ENCODE data around the gene RELB.
"Not testable (repeated sequence)": the region's sequence is repeated elsewhere in the genome, so short reads cannot be mapped to it uniquely, and the experiment has no call there.

Gene RELB

GRCh38 chr19:44968670-44969069, 32.6 kb upstream of the RELB start:
- ATAC-seq, result no peak
- TF ChIP-seq OSR1 (CRISPR knock-in tag; IDR thresholded peaks at IDR 0.05) (no peak), ZNF8 (CRISPR knock-in tag; IDR thresholded peaks at IDR 0.05) (no peak), ESRRG (CRISPR knock-in tag; IDR thresholded peaks at IDR 0.05) (no peak), CSDC2 (CRISPR knock-in tag; IDR thresholded peaks at IDR 0.05) (no peak), ISL1 (CRISPR knock-in tag; IDR thresholded peaks at IDR 0.05) (no peak), ZNF565 (CRISPR knock-in tag; conservative IDR thresholded peaks at IDR 0.05; ENCODE audit: low read depth) (no peak), SNAI2 (CRISPR knock-in tag; IDR thresholded peaks at IDR 0.05) (no peak), BACH2 (CRISPR knock-in tag; IDR thresholded peaks at IDR 0.05; ENCODE audit: borderline replicate concordance) (no peak), ZNF70 (CRISPR knock-in tag; IDR thresholded peaks at IDR 0.05) (no peak), CSRNP3 (CRISPR knock-in tag; IDR thresholded peaks at IDR 0.05) (no peak), ZFP3 (CRISPR knock-in tag; IDR thresholded peaks at IDR 0.05) (no peak)

DNA sequence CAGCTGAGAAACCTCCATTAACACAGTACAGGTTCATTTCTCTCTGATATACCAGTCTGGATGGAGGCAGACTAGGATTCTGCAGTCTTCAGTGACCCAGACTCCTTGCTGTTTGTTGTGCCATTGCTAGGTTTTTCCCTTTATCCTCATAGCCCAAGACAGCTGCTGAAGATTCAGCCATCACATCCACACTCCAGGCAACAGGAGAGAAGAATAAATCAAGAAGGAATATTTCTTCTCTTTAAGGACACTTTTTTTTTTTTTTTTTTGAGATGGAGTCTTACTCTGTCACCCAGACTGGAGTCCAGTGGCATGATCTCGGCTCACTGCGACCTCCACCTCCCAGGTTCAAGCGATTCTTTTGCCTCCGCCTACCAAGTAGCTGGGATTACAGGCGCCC, 31.8 kb upstream of the RELB start:
- ATAC-seq, result no peak
- TF ChIP-seq POU6F1 (CRISPR knock-in tag; IDR thresholded peaks at IDR 0.05; ENCODE audit: borderline replicate concordance, low read depth), result no peak
- TF ChIP-seq ZNF565 (CRISPR knock-in tag; conservative IDR thresholded peaks at IDR 0.05; ENCODE audit: low read depth), result no peak
- TF ChIP-seq, protein P1, sequence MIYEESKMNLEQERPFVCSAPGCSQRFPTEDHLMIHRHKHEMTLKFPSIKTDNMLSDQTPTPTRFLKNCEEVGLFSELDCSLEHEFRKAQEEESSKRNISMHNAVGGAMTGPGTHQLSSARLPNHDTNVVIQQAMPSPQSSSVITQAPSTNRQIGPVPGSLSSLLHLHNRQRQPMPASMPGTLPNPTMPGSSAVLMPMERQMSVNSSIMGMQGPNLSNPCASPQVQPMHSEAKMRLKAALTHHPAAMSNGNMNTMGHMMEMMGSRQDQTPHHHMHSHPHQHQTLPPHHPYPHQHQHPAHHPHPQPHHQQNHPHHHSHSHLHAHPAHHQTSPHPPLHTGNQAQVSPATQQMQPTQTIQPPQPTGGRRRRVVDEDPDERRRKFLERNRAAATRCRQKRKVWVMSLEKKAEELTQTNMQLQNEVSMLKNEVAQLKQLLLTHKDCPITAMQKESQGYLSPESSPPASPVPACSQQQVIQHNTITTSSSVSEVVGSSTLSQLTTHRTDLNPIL (CRISPR knock-in tag; IDR thresholded peaks at IDR 0.05; ENCODE audit: low read depth), result no peak
- TF ChIP-seq RARB (CRISPR knock-in tag; IDR thresholded peaks at IDR 0.05), result no peak
- TF ChIP-seq TCF4 (CRISPR knock-in tag; IDR thresholded peaks at IDR 0.05; ENCODE audit: borderline replicate concordance), result no peak
- no peak for TF ChIP-seq OSR1 (CRISPR knock-in tag; IDR thresholded peaks at IDR 0.05)
- TF ChIP-seq PATZ1 (CRISPR knock-in tag; IDR thresholded peaks at IDR 0.05; ENCODE audit: borderline replicate concordance), result no peak
- no peak for TF ChIP-seq CSDC2 (CRISPR knock-in tag; IDR thresholded peaks at IDR 0.05)
- TF ChIP-seq ZFP30 (CRISPR knock-in tag; IDR thresholded peaks at IDR 0.05), result no peak
- no peak for TF ChIP-seq ZFP3 (CRISPR knock-in tag; IDR thresholded peaks at IDR 0.05)
- no peak for TF ChIP-seq ESRRG (CRISPR knock-in tag; IDR thresholded peaks at IDR 0.05)
- TF ChIP-seq ZNF8 (CRISPR knock-in tag; IDR thresholded peaks at IDR 0.05), result no peak
- no peak for TF ChIP-seq BACH2 (CRISPR knock-in tag; IDR thresholded peaks at IDR 0.05; ENCODE audit: borderline replicate concordance)
- TF ChIP-seq TOX (CRISPR knock-in tag; IDR thresholded peaks at IDR 0.05; ENCODE audit: borderline replicate concordance), result no peak
- TF ChIP-seq ZNF70 (CRISPR knock-in tag; IDR thresholded peaks at IDR 0.05), result no peak

DNA sequence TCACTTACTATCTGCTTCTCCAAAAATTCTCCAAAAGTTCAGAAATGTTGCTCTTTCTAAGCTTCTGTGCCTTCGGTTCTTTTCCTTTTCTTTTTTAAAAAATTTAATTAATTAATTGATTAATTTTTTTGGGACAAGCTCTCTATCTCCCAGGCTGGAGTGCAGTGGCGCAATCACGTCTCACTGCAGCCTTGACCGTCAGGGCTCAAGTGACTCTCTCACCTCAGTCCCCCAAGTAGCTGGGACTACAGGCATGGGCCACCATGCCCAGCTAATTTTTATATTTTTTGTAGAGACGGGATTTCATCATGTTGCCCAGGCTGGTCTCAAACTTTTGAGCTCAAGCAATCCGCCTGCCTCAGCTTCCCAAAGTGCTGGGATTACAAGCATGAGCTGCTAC, 29.8 kb upstream of the RELB start:
- ATAC-seq, result not testable (repeated sequence)

- ATAC-seq, result no peak
- TF ChIP-seq CSDC2 (CRISPR knock-in tag; IDR thresholded peaks at IDR 0.05) (no peak), PATZ1 (CRISPR knock-in tag; IDR thresholded peaks at IDR 0.05; ENCODE audit: borderline replicate concordance) (no peak), ARNTL (CRISPR knock-in tag; IDR thresholded peaks at IDR 0.05; ENCODE audit: borderline replicate concordance, low read depth) (no peak), TCF4 (CRISPR knock-in tag; IDR thresholded peaks at IDR 0.05; ENCODE audit: borderline replicate concordance) (no peak), ZNF70 (CRISPR knock-in tag; IDR thresholded peaks at IDR 0.05) (no peak), RARB (CRISPR knock-in tag; IDR thresholded peaks at IDR 0.05) (no peak), ZNF565 (CRISPR knock-in tag; conservative IDR thresholded peaks at IDR 0.05; ENCODE audit: low read depth) (no peak), ZC3H10 (CRISPR knock-in tag; IDR thresholded peaks at IDR 0.05) (no peak), ZNF8 (CRISPR knock-in tag; IDR thresholded peaks at IDR 0.05) (no peak), PPARA (CRISPR knock-in tag; IDR thresholded peaks at IDR 0.05; ENCODE audit: borderline replicate concordance) (no peak), BACH2 (CRISPR knock-in tag; IDR thresholded peaks at IDR 0.05; ENCODE audit: borderline replicate concordance) (no peak), ZFP30 (CRISPR knock-in tag; IDR thresholded peaks at IDR 0.05) (no peak), GLIS3 (CRISPR knock-in tag; IDR thresholded peaks at IDR 0.05) (no peak)
- TF ChIP-seq, protein P2, sequence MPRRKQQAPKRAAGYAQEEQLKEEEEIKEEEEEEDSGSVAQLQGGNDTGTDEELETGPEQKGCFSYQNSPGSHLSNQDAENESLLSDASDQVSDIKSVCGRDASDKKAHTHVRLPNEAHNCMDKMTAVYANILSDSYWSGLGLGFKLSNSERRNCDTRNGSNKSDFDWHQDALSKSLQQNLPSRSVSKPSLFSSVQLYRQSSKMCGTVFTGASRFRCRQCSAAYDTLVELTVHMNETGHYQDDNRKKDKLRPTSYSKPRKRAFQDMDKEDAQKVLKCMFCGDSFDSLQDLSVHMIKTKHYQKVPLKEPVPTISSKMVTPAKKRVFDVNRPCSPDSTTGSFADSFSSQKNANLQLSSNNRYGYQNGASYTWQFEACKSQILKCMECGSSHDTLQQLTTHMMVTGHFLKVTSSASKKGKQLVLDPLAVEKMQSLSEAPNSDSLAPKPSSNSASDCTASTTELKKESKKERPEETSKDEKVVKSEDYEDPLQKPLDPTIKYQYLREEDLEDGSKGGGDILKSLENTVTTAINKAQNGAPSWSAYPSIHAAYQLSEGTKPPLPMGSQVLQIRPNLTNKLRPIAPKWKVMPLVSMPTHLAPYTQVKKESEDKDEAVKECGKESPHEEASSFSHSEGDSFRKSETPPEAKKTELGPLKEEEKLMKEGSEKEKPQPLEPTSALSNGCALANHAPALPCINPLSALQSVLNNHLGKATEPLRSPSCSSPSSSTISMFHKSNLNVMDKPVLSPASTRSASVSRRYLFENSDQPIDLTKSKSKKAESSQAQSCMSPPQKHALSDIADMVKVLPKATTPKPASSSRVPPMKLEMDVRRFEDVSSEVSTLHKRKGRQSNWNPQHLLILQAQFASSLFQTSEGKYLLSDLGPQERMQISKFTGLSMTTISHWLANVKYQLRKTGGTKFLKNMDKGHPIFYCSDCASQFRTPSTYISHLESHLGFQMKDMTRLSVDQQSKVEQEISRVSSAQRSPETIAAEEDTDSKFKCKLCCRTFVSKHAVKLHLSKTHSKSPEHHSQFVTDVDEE (CRISPR knock-in tag; IDR thresholded peaks at IDR 0.05), result no peak
- TF ChIP-seq, protein P1 (CRISPR knock-in tag; IDR thresholded peaks at IDR 0.05; ENCODE audit: low read depth), result no peak
Measured at GRCh38 chr19:44972802-44973201, 28.5 kb upstream of the RELB start.

Data from SK-N-SH treated with all-trans-retinoic acid at 6 μM for 48 hours (cell line).